K562 (cell line): ENCODE results near the gene NUDT1. TPM values are rescaled to one million over a fixed set of nuclear protein-coding genes. Genes with fewer than 3 reads are reported as not detected.

Source experiments
- ATAC-seq: fragments of 200-7000 bp; cut with Tn5 transposase; 3 replicates; pipeline ENCODE4 v1.9.1; 2020; ENCODE audit warnings: moderate library complexity
- BruUV-seq: library from RNA; stranded (reverse); fragments of 400-500 nt; replicated peaks from 2 replicates; lab custom pipeline; 2021; lab: Mats Ljungman, UMichigan
- CTCF ChIA-PET: fragments of 300-600 bp; formaldehyde crosslinking; extraction: SDS; loops from one replicate; lab custom pipeline; 2021; ENCODE audit warnings: low intra/inter-chr PET ratio; lab: Yijun Ruan, JAX
- POLR2A ChIA-PET: fragments of 300-600, 350-650 bp; sonication (Branson Sonifier 250); formaldehyde crosslinking; extraction: SDS; loops from one replicate; lab custom pipeline; 2021; ENCODE audit warnings: antibody characterized with exemption, inconsistent platforms; lab: Yijun Ruan, JAX
- DNase-seq, 4 experiments: peaks; one replicate each; pipeline versions ENCODE4 v3.0.0 to v3.0.0-alpha.2; 2011 to 2018; ENCODE audit warnings: low spot score in 3 of 4, mixed read lengths in 3 of 4; ENCODE audit errors: extremely low read depth in 1 of 4
- FAIRE-seq: peaks from 2 replicates; lab custom pipeline; 2011; peaks lifted over from hg19 to GRCh38; lab: Jason Lieb, UNC
- H2AFZ ChIP-seq: 2 replicates; pipeline ENCODE4 v1.6.0; 2011; ENCODE audit warnings: low read depth, low read length, control low read depth, inconsistent platforms
- H3K27ac ChIP-seq: fragments of 200-600 bp; 3 replicates; pipeline ENCODE4 v1.8.0; 2011; ENCODE audit warnings: low read depth, mild to moderate bottlenecking, control low read depth, inconsistent platforms, low read length, moderate library complexity, mixed read lengths; ENCODE audit errors: extremely low read depth
- H3K27me3 ChIP-seq, 2 experiments: fragments of 300-600 bp in 1 of 2; 2 replicates in 1 of 2; 3 replicates in 1 of 2; pipeline versions ENCODE4 v1.6.0 to v1.8.0; 2011; ENCODE audit warnings: inconsistent platforms in 2 of 2, low read length in 2 of 2, mild to moderate bottlenecking in 1 of 2, mixed read lengths in 1 of 2, moderate library complexity in 1 of 2; ENCODE audit not compliant: control insufficient read depth in 2 of 2, insufficient read depth in 2 of 2
- H3K36me3 ChIP-seq: fragments of 300-600 bp; 3 replicates; pipeline ENCODE4 v1.8.0; 2011; ENCODE audit warnings: mild to moderate bottlenecking, low read length, inconsistent platforms; ENCODE audit not compliant: control insufficient read depth, insufficient read depth
- H3K4me1 ChIP-seq, 2 experiments: fragments of 200-600 bp in 1 of 2; replicated peaks in 1 of 2; 2 replicates in 1 of 2; 3 replicates in 1 of 2; pipeline versions ENCODE4 v1.5.1 to v1.8.0; 2011; ENCODE audit warnings: inconsistent platforms in 2 of 2, low read length in 2 of 2, mild to moderate bottlenecking in 1 of 2, mixed read lengths in 1 of 2, moderate library complexity in 1 of 2; ENCODE audit not compliant: control insufficient read depth in 2 of 2, insufficient read depth in 2 of 2
- H3K4me2 ChIP-seq: 2 replicates; pipeline ENCODE4 v1.6.1; 2011; ENCODE audit warnings: low read length, control low read depth, inconsistent platforms, mixed read lengths; ENCODE audit not compliant: insufficient read depth
- H3K4me3 ChIP-seq: fragments of 200-600 bp; sonication (generic), shearing (Covaris generic); 2 replicates; pipeline ENCODE4 v1.5.1; 2016; ENCODE audit warnings: control low read depth, inconsistent platforms
- H3K79me2 ChIP-seq: fragments of 200-600 bp; 3 replicates; pipeline ENCODE4 v1.8.0; 2011; ENCODE audit warnings: low read length, inconsistent platforms; ENCODE audit not compliant: control insufficient read depth, insufficient read depth
- H3K9ac ChIP-seq, 2 experiments: 2 replicates each; pipeline versions ENCODE4 v1.6.0 to v1.6.1; 2011; ENCODE audit warnings: low read depth in 2 of 2, low read length in 2 of 2, control low read depth in 1 of 2, inconsistent platforms in 1 of 2, mild to moderate bottlenecking in 1 of 2, mixed read lengths in 1 of 2; ENCODE audit not compliant: insufficient read depth in 1 of 2
- H3K9me1 ChIP-seq: one replicate; pipeline ENCODE4 v1.6.0; 2011; ENCODE audit warnings: inconsistent platforms, mild to moderate bottlenecking, low read length, moderate library complexity; ENCODE audit not compliant: control insufficient read depth, insufficient read depth
- H3K9me3 ChIP-seq: replicated peaks from 2 replicates; pipeline ENCODE4 v1.5.1; 2011; ENCODE audit warnings: low read depth, low read length, inconsistent platforms; ENCODE audit not compliant: control insufficient read depth, insufficient read depth
- H4K20me1 ChIP-seq: replicated peaks from 2 replicates; pipeline ENCODE4 v1.6.1; 2011; ENCODE audit warnings: low read length, inconsistent platforms, mixed read lengths; ENCODE audit not compliant: control insufficient read depth, insufficient read depth
- ATF7 ChIP-seq: fragments of 450-650 bp; IDR thresholded peaks from 2 replicates; pipeline ENCODE4 v1.7.1; 2014; ENCODE audit warnings: mild to moderate bottlenecking, moderate library complexity
- CBFB ChIP-seq: sonication (generic); formaldehyde crosslinking; IDR thresholded peaks from 2 replicates; pipeline ENCODE4 v1.4.0; 2020; ENCODE audit warnings: mild to moderate bottlenecking, missing genetic modification reagents
- KHSRP ChIP-seq: fragments of 450-650 bp; IDR thresholded peaks from 2 replicates; pipeline ENCODE4 v1.6.1; 2017
- MCM2 ChIP-seq: fragments of 450-650 bp; IDR thresholded peaks from 2 replicates; pipeline ENCODE4 v1.6.1; 2017; ENCODE audit warnings: low read depth, mild to moderate bottlenecking
- MEF2A ChIP-seq: IDR thresholded peaks from 2 replicates; pipeline ENCODE4 v1.6.1; 2011; ENCODE audit warnings: low read depth, mild to moderate bottlenecking, low read length, moderate library complexity; ENCODE audit not compliant: control insufficient read depth
- NBN ChIP-seq: fragments of 450-650 bp; IDR thresholded peaks from 2 replicates; pipeline ENCODE4 v1.6.1; 2016; ENCODE audit warnings: low read depth, mild to moderate bottlenecking
- NCOR1 ChIP-seq: fragments of 450-650 bp; IDR thresholded peaks from 2 replicates; pipeline ENCODE4 v1.6.1; 2016; ENCODE audit warnings: mild to moderate bottlenecking, moderate library complexity
- PCBP2 ChIP-seq: fragments of 200-400 bp; formaldehyde crosslinking; IDR thresholded peaks from 2 replicates; pipeline ENCODE4 v1.6.1; 2018; ENCODE audit warnings: low read length, low read depth, mild to moderate bottlenecking, moderate library complexity; ENCODE audit not compliant: poor library complexity, severe bottlenecking
- SMARCE1 ChIP-seq: fragments of 450-650 bp; IDR thresholded peaks from 2 replicates; pipeline ENCODE4 v1.7.1; 2016; ENCODE audit warnings: mild to moderate bottlenecking
- TFAP4 ChIP-seq: sonication (generic); formaldehyde crosslinking; IDR thresholded peaks from 2 replicates; pipeline ENCODE4 v1.8.0; 2022; ENCODE audit warnings: missing genetic modification reagents, mild to moderate bottlenecking, moderate library complexity, borderline replicate concordance
- U2AF1 ChIP-seq: fragments of 200-400 bp; formaldehyde crosslinking; optimal IDR thresholded peaks from 2 replicates; pipeline ENCODE3; 2017; ENCODE audit warnings: mild to moderate bottlenecking, low read depth, low read length, moderate library complexity
- XRCC4 ChIP-seq: IDR thresholded peaks from one replicate; pipeline ENCODE4 v1.6.1; 2011; ENCODE audit not compliant: insufficient read depth, insufficient read length; ENCODE audit errors: extremely low read depth
- ZKSCAN3 ChIP-seq: fragments of 250-450 bp; sonication (Bioruptor Pico); IDR thresholded peaks from 2 replicates; pipeline ENCODE4 v1.4.0; 2020
- ZNF253 ChIP-seq: fragments of 250-450 bp; sonication (Bioruptor Pico); conservative IDR thresholded peaks from 2 replicates; pipeline ENCODE4 v1.6.1; 2021; ENCODE audit warnings: mild to moderate bottlenecking
- ZNF668 ChIP-seq: fragments of 250-450 bp; sonication (Bioruptor Pico); IDR thresholded peaks from 2 replicates; pipeline ENCODE4 v1.8.0; 2022; ENCODE audit warnings: mild to moderate bottlenecking, inconsistent platforms
- ZNF785 ChIP-seq: fragments of 250-450 bp; sonication (Bioruptor Pico); IDR thresholded peaks from 2 replicates; pipeline ENCODE4 v1.4.0; 2020; ENCODE audit warnings: mild to moderate bottlenecking
- WGBS: fragments of 100-300 bp; shearing (Covaris generic); methylation state at CpG from one replicate; pipeline ENCODE4 v1.1.6; 2016; ENCODE audit warnings: low coverage, mixed read lengths; ENCODE audit not compliant: insufficient coverage; ENCODE audit errors: missing lambda C conversion rate; 5-methylcytosine and 5-hydroxymethylcytosine counted together
- in situ Hi-C: fragments of 300-500 bp; cut with MboI; formaldehyde crosslinking; loops from 4 replicates; pipeline ENCODE4 v1.15.0; 2018; ENCODE audit warnings: inconsistent platforms, mixed read lengths
- intact Hi-C: fragments of 100-400 bp; cut with micrococcal nuclease; formaldehyde crosslinking; loops from 2 replicates; pipeline ENCODE4 v1.14.2; 2022
- polyA plus RNA-seq, 8 experiments: library from polyadenylated mRNA; depleted of rRNA in 4 of 8; stranded (reverse) in 5 of 8; unstranded in 3 of 8; fragments of >200 nt; fragmentation: Nextera tagmentation in 2 of 8; fragmentation: Illumina TruSeq in 1 of 8; extraction: Ambion mirVana in 2 of 8; extraction: Trizol in 1 of 8; gene quantifications; 2 replicates each; pipeline versions ENCODE4 v1.2.1 to v1.2.3, GENCODE V29; 2011 to 2014; ENCODE audit warnings: inconsistent platforms in 1 of 8, missing spikeins in 1 of 8
- total RNA-seq, 7 experiments: library from RNA; depleted of rRNA in 6 of 7; stranded (reverse); fragments of >200 nt in 6 of 7; fragmentation: Illumina TruSeq in 2 of 7; extraction: Trizol in 2 of 7; gene quantifications; 2 replicates each; pipeline versions ENCODE4 v1.2.1 to v1.2.3, GENCODE V29; 2011 to 2021; ENCODE audit warnings: low replicate concordance in 1 of 7

NUDT1 gene
- total and polyA plus RNA-seq, 9 of the 15 experiments (the other 6 are each of a cell fraction or from before 2014, with no cell fraction given) = 5.3 to 73.3 (median 29.6) TPM

DNA sequence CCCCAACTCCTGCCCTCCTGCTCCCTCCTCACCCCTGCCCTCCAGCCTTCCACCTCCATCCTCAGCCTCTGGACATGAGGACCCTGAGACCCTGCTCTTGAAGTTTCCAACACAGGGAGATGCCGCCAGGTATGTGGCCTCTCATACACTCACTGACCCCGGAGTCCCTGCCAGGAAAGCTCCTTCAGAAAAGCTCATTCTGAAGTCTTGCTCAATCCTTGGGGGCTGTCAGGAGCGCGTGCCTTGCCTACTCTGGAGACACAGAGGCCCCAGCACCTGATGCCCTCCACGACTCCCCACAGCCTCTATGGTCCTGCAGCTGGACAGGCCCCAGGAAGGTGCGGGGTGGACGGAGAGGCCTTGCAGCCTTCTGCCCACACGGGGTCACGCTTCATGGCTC is 11.0 kb downstream of the NUDT1 start:
- no peaks in the 10 kb centered on the region for H3K9me3 ChIP-seq
- 89% methylated on average over 8 of the region's 9 CpGs for WGBS
- H3K4me1 ChIP-seq = peaks cover 9 to 29% of the 10 kb centered on the region in 2 experiments; a peak in 3 of 5 replicates
- in situ Hi-C loops = loop anchor here (5.0 kb wide), 1 partner anchor 804 kb away; no protein-coding TSS in a partner anchor
- no peak overlapping the region for H3K4me3 ChIP-seq
- no peaks in the 10 kb centered on the region for H3K27me3 ChIP-seq
- H3K9ac ChIP-seq = peak overlapping the region in 1 of 2 experiments; percentile 45; a peak in 2 of 4 replicates
- CTCF ChIA-PET = no interaction called here
- TF ChIP-seq TFAP4 (CRISPR knock-in tag) (no peak), ATF7 (no peak), NBN (no peak), ZNF253 (CRISPR knock-in tag) (no peak), MCM2 (no peak), ZKSCAN3 (CRISPR knock-in tag) (no peak), KHSRP (no peak), NCOR1 (no peak), PCBP2 (no peak), SMARCE1 (no peak), CBFB (CRISPR knock-in tag) (no peak), ZNF668 (CRISPR knock-in tag) (no peak), ZNF785 (CRISPR knock-in tag) (no peak), MEF2A (no peak), XRCC4 (no peak), U2AF1 (no peak)
- TF ChIP-seq, all 486 proteins: peak for 0
- intact Hi-C loops = no loop called here
- Histone ChIP-seq H4K20me1 (no peaks in the 10 kb centered on the region), H3K27ac (no peak overlapping the region), H3K36me3 (peaks cover 57% of the 10 kb centered on the region; the same call in 2 of the 3 replicates), H3K4me2 (no peak overlapping the region), H2AFZ (no peak overlapping the region), H3K79me2 (no peaks in the 10 kb centered on the region), H3K9me1 (peaks cover 2% of the 10 kb centered on the region)
- POLR2A ChIA-PET = interaction anchor here (1.2 kb wide), 1 partner anchor 101 kb away, joined by 3 read pairs; no protein-coding TSS in a partner anchor
- no TSS peak for BruUV-seq
- no peak for ATAC-seq
- no peak for FAIRE-seq
- no peak for DNase-seq
